Activated CD4-positive, CD25-positive, alpha-beta regulatory T cell (primary cell): ENCODE measurements around the gene BRD4.
"Not testable (repeated sequence)": the region's sequence is repeated elsewhere in the genome, so short reads cannot be mapped to it uniquely, and the experiment has no call there.

Source experiments
- DNase-seq, 4 experiments: peaks; one replicate each; lab custom pipeline; 2025; lab: John Stamatoyannopoulos, UW

The BRD4 gene

GRCh38 chr19:15332311-15332996 lies at the start of gene BRD4:
TSS of gene BRD4 (minus strand) at chr19:15332539. CDS start at chr19:15273099, 59,440 bp downstream.
- DNase-seq = peak; percentile 52 to 69 (median 60)

- no peak for DNase-seq
These were observed 49.5 kb upstream of the BRD4 start for GRCh38 chr19:15381864-15382263.

GRCh38 chr19:15381429-15381828 lies 49.1 kb upstream of the BRD4 start:
- DNase-seq = no peak

GRCh38 chr19:15379999-15380647 lies 47.8 kb upstream of the BRD4 start:
- no peak for DNase-seq

- peak; percentile 93 to 97 (median 96) for DNase-seq
These were observed 47.0 kb upstream of the BRD4 start, which contains the start of gene AKAP8 for GRCh38 chr19:15379083-15379998. TSS of gene AKAP8 (minus strand) at chr19:15379787. CDS start at chr19:15379731, 56 bp downstream.

GRCh38 chr19:15378534-15379082 lies 46.3 kb upstream of the BRD4 start:
- DNase-seq = peak in 2 of 4 experiments; percentile 20 to 33

- no peak for DNase-seq
These were observed 42.6 kb upstream of the BRD4 start for GRCh38 chr19:15374796-15375440.

- no peak for DNase-seq
These were observed 41.8 kb upstream of the BRD4 start for GRCh38 chr19:15374105-15374651.

GRCh38 chr19:15373644-15374043 lies 41.3 kb upstream of the BRD4 start:
- no peak for DNase-seq

- DNase-seq = no peak
These were observed 40.6 kb upstream of the BRD4 start for GRCh38 chr19:15372891-15373301.

GRCh38 chr19:15372470-15372869 lies 40.1 kb upstream of the BRD4 start:
- DNase-seq = no peak

GRCh38 chr19:15371786-15372380 lies 39.5 kb upstream of the BRD4 start:
- DNase-seq = no peak

GRCh38 chr19:15371119-15371518 lies 38.8 kb upstream of the BRD4 start:
- no peak for DNase-seq

GRCh38 chr19:15369594-15369891 lies 37.2 kb upstream of the BRD4 start:
- no peak for DNase-seq

GRCh38 chr19:15368798-15369593 lies 36.7 kb upstream of the BRD4 start:
- DNase-seq = no peak

- no peak for DNase-seq
These were observed 35.8 kb upstream of the BRD4 start for GRCh38 chr19:15368051-15368632.

GRCh38 chr19:15367439-15367838 lies 35.1 kb upstream of the BRD4 start:
- no peak for DNase-seq

GRCh38 chr19:15365264-15365663 lies 32.9 kb upstream of the BRD4 start:
- no peak for DNase-seq

- not testable (repeated sequence) for DNase-seq
These were observed 31.5 kb upstream of the BRD4 start for GRCh38 chr19:15363791-15364190.

- not testable (repeated sequence) for DNase-seq
These were observed 30.7 kb upstream of the BRD4 start for GRCh38 chr19:15363048-15363447.
